Middle frontal gyrus (tissue), 1 donor: ENCODE results near the gene FYCO1.

Source experiments
- DNase-seq: peaks from one replicate; pipeline ENCODE4 v3.0.0-alpha.2; 2015; ENCODE audit warnings: low spot score; ENCODE audit errors: extremely low spot score

FYCO1 gene

GRCh38 chr3:45917146-45917898, 78.3 kb downstream of the FYCO1 start:
- no peak for DNase-seq

- DNase-seq, result no peak
Measured at GRCh38 chr3:45915518-45916231, 79.9 kb downstream of the FYCO1 start.

- DNase-seq, result no peak
Measured at GRCh38 chr3:45915059-45915439, 80.6 kb downstream of the FYCO1 start.

- no peak for DNase-seq
Measured at GRCh38 chr3:45914362-45915058, 81.1 kb downstream of the FYCO1 start.

GRCh38 chr3:45912435-45912834, 83.2 kb downstream of the FYCO1 start:
- DNase-seq, result no peak

- DNase-seq, result no peak
Measured at GRCh38 chr3:45911511-45912226, 84.0 kb downstream of the FYCO1 start.

GRCh38 chr3:45910892-45911291, 84.7 kb downstream of the FYCO1 start:
- no peak for DNase-seq

GRCh38 chr3:45909542-45909941, 86.1 kb downstream of the FYCO1 start:
- no peak for DNase-seq

GRCh38 chr3:45908761-45909160, 86.9 kb downstream of the FYCO1 start:
- DNase-seq, result no peak

- no peak for DNase-seq
Measured at GRCh38 chr3:45907769-45908705, 87.6 kb downstream of the FYCO1 start.

- no peak for DNase-seq
Measured at GRCh38 chr3:45906681-45907407, 88.8 kb downstream of the FYCO1 start.

- no peak for DNase-seq
Measured at GRCh38 chr3:45905755-45906154, 89.9 kb downstream of the FYCO1 start.

GRCh38 chr3:45904931-45905330, 90.7 kb downstream of the FYCO1 start:
- DNase-seq, result no peak

- no peak for DNase-seq
Measured at GRCh38 chr3:45896956-45897355, 98.7 kb downstream of the FYCO1 start.

- DNase-seq, result no peak
Measured at GRCh38 chr3:45895686-45896468, 99.7 kb downstream of the FYCO1 start.

GRCh38 chr3:45894015-45894414, 101.6 kb downstream of the FYCO1 start:
- no peak for DNase-seq

GRCh38 chr3:45892161-45892560, 103.5 kb downstream of the FYCO1 start:
- no peak for DNase-seq

GRCh38 chr3:45890405-45890804, 105.2 kb downstream of the FYCO1 start:
- no peak for DNase-seq

GRCh38 chr3:45889337-45889736, 106.3 kb downstream of the FYCO1 start:
- no peak for DNase-seq
